Peyer's patch (tissue), 4 donors: ENCODE data around the gene ABLIM2.

Experiments used
- POLR2A ChIP-seq, 2 donors: fragments of 450-650 bp; IDR thresholded peaks; one replicate each; pipeline ENCODE4 v1.5.1; 2017; ENCODE audit warnings: antibody characterized with exemption in 2 of 2, mild to moderate bottlenecking in 2 of 2, moderate library complexity in 2 of 2
- TF ChIP-seq, protein P1 (sequence below), 6 experiments: fragments of 450-650 bp in 4 of 6; fragments of 200-600 bp in 2 of 6; sonication (generic) in 1 of 6; IDR thresholded peaks; one replicate each; pipeline ENCODE4 v1.5.1; 2017 to 2019; ENCODE audit warnings: antibody characterized with exemption in 6 of 6, mild to moderate bottlenecking in 3 of 6, moderate library complexity in 1 of 6

DNA sequence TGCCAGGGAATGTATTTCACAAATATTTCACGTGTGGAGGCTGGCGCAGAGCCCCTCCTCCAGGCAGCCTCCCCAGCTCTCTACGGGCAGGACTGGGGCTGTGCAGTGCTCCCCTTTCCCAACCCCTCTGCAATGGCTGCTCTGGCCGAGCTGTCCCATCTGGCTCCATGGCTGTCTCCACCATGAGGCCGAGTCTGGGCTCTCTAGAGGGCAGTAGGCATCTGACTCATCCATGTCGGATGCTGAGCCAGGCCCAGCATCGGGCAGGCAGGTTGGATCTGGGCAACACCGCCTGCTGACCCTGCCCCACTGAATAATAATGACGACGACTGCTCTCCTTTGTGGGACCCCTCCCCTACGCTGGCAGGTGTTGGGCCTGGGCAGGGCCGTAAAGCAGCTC is 29.5 kb upstream of the ABLIM2 start:
- TF ChIP-seq, protein P1, sequence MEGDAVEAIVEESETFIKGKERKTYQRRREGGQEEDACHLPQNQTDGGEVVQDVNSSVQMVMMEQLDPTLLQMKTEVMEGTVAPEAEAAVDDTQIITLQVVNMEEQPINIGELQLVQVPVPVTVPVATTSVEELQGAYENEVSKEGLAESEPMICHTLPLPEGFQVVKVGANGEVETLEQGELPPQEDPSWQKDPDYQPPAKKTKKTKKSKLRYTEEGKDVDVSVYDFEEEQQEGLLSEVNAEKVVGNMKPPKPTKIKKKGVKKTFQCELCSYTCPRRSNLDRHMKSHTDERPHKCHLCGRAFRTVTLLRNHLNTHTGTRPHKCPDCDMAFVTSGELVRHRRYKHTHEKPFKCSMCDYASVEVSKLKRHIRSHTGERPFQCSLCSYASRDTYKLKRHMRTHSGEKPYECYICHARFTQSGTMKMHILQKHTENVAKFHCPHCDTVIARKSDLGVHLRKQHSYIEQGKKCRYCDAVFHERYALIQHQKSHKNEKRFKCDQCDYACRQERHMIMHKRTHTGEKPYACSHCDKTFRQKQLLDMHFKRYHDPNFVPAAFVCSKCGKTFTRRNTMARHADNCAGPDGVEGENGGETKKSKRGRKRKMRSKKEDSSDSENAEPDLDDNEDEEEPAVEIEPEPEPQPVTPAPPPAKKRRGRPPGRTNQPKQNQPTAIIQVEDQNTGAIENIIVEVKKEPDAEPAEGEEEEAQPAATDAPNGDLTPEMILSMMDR (IDR thresholded peaks at IDR 0.05): no peak
- TF ChIP-seq POLR2A (IDR thresholded peaks at IDR 0.05): no peak
